Fibroblast of pulmonary artery (primary cell): ENCODE results near the gene CEP112.

Experiments
- DNase-seq: peaks from one replicate; pipeline ENCODE4 v3.0.0-alpha.2; 2010; ENCODE audit warnings: low read depth
- H3K4me3 ChIP-seq: replicated peaks from 2 replicates; pipeline ENCODE4 v1.5.1; 2011; ENCODE audit warnings: low read depth, mild to moderate bottlenecking, control low read depth, low read length, moderate library complexity
- TF ChIP-seq, protein P1 (sequence below): IDR thresholded peaks from 2 replicates; pipeline ENCODE4 v1.5.1; 2011; ENCODE audit warnings: mild to moderate bottlenecking, control low read depth, low read length, inconsistent platforms; ENCODE audit errors: missing control alignments

The CEP112 gene

DNA sequence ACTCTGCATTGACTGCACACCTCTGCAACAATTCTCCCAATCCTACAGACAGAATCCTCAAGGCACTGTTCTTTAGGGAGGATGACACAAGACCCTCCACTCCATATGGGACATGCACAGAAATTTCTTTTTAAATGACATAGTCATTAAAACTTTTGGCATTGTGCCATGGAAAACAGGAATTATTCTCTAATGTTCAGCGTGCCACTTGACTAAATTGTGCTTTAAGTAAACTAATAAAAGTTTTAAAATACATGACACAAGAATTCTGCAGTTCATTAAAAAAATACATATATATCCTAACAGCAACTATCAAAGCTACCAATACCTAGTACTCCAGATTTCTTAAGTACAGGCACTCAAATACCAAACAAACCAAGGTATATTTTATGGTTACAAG lies 16.0 kb downstream of the CEP112 start:
- TF ChIP-seq, protein P1, sequence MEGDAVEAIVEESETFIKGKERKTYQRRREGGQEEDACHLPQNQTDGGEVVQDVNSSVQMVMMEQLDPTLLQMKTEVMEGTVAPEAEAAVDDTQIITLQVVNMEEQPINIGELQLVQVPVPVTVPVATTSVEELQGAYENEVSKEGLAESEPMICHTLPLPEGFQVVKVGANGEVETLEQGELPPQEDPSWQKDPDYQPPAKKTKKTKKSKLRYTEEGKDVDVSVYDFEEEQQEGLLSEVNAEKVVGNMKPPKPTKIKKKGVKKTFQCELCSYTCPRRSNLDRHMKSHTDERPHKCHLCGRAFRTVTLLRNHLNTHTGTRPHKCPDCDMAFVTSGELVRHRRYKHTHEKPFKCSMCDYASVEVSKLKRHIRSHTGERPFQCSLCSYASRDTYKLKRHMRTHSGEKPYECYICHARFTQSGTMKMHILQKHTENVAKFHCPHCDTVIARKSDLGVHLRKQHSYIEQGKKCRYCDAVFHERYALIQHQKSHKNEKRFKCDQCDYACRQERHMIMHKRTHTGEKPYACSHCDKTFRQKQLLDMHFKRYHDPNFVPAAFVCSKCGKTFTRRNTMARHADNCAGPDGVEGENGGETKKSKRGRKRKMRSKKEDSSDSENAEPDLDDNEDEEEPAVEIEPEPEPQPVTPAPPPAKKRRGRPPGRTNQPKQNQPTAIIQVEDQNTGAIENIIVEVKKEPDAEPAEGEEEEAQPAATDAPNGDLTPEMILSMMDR: no peak
- H3K4me3 ChIP-seq: no peak overlapping the region
- no peak for DNase-seq

DNA sequence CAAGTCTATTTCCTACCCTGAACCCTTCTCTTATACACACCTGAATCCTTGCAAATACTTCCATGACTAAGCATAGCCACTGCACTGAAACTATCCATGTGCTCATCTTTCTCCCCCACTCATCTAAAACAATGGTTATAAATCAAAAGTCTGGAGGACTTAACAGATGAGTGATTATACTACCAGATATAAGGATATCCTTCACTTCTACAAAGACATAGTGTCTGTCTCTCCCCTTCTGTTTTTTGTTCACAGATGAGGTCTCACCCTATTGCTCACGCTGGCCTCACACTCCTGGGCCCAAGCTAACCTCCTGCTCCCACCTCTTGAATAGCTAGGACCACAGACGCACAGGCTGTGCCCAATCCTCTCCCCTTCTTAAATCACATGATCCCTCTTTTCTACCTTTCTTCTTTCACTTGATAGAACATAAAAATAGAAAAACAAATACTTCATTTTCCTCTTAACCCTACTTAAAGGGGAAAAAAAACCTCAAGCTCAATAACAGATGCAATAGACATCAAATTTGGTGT lies 19.2 kb downstream of the CEP112 start:
- TF ChIP-seq, protein P1: no peak
- no peak overlapping the region for H3K4me3 ChIP-seq
- no peak for DNase-seq

DNA sequence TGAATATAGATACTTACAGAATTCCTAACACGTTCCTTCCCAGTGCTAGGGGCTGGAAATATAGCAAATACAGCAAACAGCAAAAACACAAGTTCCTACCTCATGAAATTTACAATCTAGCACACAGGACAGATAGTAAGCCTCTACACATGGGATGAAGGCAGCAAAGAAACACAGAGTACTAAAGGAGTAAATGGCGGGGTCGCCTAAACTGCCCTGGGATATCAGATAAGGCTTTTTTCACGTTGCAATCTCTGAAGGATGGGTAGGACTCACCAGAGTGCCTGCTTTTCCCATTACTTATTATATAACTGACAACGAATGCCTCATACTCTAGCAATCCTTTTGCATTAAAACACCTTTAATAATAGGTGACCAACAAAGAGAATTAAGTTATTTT lies 19.8 kb downstream of the CEP112 start:
- H3K4me3 ChIP-seq: no peak overlapping the region
- DNase-seq: no peak

DNA sequence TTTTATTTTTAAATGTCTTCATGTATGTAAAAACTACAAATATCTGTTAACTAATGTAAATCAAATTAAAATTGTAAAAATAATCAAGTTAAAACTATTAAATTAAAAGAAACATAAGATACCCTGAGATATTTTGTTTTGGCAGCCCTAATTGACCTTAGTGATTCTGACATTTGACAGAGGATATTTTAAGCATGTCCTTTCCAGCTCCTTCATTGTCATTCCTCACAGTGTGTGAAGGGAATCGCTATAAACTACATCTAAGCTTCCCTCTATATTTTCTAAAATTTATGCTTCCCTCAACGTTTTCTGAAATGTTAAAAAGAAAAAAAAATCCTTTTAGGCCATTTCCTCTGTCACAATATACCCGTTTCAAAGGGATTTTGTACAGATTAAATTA lies 20.2 kb downstream of the CEP112 start:
- H3K4me3 ChIP-seq: no peak overlapping the region
- TF ChIP-seq, protein P1: no peak
- DNase-seq: no peak

More for the DNA sequence above, 19.8 kb downstream of the CEP112 start:
- TF ChIP-seq, protein P1: no peak

DNA sequence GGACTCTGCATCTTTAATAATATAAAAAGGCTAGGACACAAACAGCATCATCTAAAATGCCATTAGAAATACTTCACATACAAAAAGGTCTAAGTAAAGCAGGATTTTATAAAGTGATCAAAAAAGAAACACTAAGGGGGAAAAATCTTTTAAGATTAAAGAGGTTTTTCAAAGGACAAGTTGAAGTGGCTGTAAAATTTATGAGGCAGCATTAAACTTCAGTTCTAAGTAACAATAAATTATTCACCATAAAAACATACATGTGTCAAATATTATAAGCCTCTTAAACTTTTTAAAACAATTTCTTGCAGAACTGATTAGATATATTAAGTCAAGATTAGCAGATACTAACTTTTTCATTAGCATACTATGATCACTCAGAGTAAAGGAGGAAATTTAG lies 20.8 kb downstream of the CEP112 start:
- no peak overlapping the region for H3K4me3 ChIP-seq
- no peak for DNase-seq
- TF ChIP-seq, protein P1: no peak

DNA sequence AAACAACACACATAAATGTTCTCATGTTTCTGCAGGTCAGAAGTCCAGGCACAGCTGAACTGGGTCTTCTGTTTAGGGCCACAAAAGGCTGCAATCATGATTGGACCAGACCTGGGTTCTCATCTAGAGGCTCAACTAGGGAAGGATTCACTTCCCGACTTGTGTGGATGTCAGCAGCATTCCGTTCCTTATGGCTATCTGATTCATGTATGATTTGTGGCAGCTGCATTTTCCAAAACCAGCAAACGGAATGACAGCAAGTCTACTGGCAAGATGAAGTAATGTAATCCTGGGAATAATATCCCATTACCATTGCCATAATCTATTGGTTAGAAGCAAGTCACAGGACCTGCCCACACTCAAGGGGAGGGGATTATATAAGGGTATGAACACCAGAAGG lies 22.1 kb downstream of the CEP112 start:
- TF ChIP-seq, protein P1: no peak
- no peak overlapping the region for H3K4me3 ChIP-seq
- DNase-seq: no peak

DNA sequence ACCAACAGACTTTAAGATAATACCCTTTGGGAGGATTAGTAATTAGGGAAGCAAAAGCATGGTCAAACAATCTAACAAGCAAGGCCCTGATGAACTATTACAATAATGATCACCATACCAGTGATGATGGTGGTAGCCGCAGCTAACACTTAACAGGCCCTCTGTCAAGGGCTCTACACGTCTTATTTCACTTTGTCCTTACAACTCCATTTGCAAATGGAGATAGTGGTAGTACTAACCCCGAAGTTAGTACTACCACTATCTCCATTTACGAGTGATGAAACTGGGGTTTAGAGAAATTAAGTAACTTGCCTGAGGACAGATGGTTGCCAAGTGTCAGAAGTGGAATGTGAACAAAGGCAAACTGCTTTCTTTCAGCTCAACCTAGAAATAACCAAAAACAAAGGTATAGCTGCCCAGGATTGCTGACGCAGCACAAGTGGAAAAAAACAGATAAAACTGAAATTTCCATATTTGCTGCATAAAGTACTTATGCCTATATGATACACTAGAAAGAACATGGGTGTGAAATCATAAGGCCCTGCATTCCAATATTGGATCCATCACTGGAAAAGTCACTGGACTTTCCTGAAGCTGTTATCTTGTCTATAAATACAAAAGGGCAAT lies 24.6 kb downstream of the CEP112 start:
- TF ChIP-seq, protein P1: no peak
- no peak overlapping the region for H3K4me3 ChIP-seq

More for the DNA sequence above, 24.6 kb downstream of the CEP112 start:
- no peak for DNase-seq
